ENCODE results near the gene PTCH2.
A peak's percentile ranks its signal among the peaks of the same experiment; 100 is the strongest.
"Not testable (repeated sequence)": the region's sequence is repeated elsewhere in the genome, so short reads cannot be mapped to it uniquely, and the experiment has no call there.

The PTCH2 gene

GRCh38 chr1:44819196-44819607, 23.9 kb downstream of the PTCH2 start:
- Mint-ChIP-seq H3K9me3 (no peaks in the 10 kb centered on the region), H3K4me3 (peak overlapping the region; percentile 87), H3K36me3 (ENCODE audit: low read depth) (peaks cover 17% of the 10 kb centered on the region), H3K4me1 (ENCODE audit: low read depth) (peaks cover 38% of the 10 kb centered on the region), H3K27ac (peak overlapping the region; percentile 99), H3K27me3 (ENCODE audit: low read depth) (no peaks in the 10 kb centered on the region)

DNA sequence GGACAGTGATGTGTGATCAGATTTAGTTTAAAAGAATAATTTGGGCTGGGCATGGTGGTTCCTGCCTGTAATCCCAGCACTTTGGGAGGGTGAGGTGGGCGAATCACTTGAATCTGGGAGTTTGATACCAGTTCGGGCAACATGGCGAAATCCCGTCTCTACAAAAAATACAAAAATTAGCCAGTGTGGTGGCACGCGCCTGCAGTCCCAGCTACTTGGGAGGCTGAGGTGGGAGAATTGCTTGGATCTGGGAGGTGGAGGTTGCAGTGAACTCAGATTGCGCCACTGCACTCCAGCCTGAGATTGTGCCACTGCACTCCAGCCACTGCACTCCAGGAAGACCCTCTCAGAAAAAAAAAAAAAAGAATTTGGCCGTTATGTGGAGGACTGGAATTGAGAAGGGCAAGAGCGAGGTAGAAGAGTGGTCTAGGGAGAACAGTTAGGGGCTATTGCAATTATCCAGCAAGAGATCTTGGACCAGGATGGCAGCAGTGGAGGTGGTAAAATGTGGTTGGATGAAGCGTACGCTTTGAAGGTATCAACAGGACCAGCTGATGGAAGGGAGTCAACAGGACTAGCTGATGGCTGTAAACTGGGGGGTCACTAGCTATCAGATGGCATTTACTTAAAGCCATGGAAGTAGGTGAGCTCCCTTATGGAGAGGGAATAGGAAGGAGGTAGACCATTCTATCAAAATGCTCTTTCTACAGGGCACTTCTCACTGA, 25.1 kb downstream of the PTCH2 start:
- Mint-ChIP-seq H3K4me3 (peak overlapping the region; percentile 78), H3K36me3 (ENCODE audit: low read depth) (peaks cover 17% of the 10 kb centered on the region), H3K27ac (peak overlapping the region; percentile 82), H3K9me3 (no peaks in the 10 kb centered on the region), H3K4me1 (ENCODE audit: low read depth) (peaks cover 44% of the 10 kb centered on the region), H3K27me3 (ENCODE audit: low read depth) (no peaks in the 10 kb centered on the region)

DNA sequence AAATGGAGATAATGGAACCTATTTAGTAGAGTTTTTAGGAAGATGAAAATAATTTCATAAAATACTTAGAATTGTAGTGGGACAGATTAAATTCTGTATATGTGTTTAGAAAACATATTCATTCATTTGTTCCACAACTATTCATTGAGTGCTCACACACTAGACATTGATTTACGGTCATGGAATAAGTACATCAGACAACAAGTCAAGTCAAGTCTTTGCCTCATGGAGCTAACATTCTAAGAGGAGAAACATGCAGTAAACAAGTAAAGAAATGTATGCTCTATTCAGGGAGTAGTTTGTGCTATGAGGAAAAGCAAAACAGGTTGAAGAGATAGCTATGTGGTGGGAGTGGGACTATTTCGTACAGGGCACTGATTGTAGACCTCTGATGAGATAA, 25.7 kb downstream of the PTCH2 start:
- H3K27ac Mint-ChIP-seq: peak overlapping the region; percentile 32
- peak overlapping the region; percentile 15 for H3K4me3 Mint-ChIP-seq
- no peaks in the 10 kb centered on the region for H3K27me3 Mint-ChIP-seq (ENCODE audit: low read depth)
- peaks cover 40% of the 10 kb centered on the region for H3K4me1 Mint-ChIP-seq (ENCODE audit: low read depth)
- peaks cover 17% of the 10 kb centered on the region for H3K36me3 Mint-ChIP-seq (ENCODE audit: low read depth)
- H3K9me3 Mint-ChIP-seq: no peaks in the 10 kb centered on the region

- not testable (repeated sequence) for H3K27ac Mint-ChIP-seq; H3K27me3 Mint-ChIP-seq (ENCODE audit: low read depth); H3K9me3 Mint-ChIP-seq
- H3K4me1 Mint-ChIP-seq (ENCODE audit: low read depth): peaks cover 46% of the 10 kb centered on the region
- H3K4me3 Mint-ChIP-seq: peak overlapping the region; percentile 72
- H3K36me3 Mint-ChIP-seq (ENCODE audit: low read depth): peaks cover 26% of the 10 kb centered on the region
These were observed 27.1 kb downstream of the PTCH2 start for GRCh38 chr1:44815926-44816325.

GRCh38 chr1:44812822-44813543, 30.1 kb downstream of the PTCH2 start:
- H3K27ac Mint-ChIP-seq: no peak overlapping the region
- H3K4me3 Mint-ChIP-seq: peak overlapping the region; percentile 91
- H3K9me3 Mint-ChIP-seq: no peaks in the 10 kb centered on the region
- H3K4me1 Mint-ChIP-seq (ENCODE audit: low read depth): peaks cover 57% of the 10 kb centered on the region
- H3K36me3 Mint-ChIP-seq (ENCODE audit: low read depth): peaks cover 35% of the 10 kb centered on the region
- H3K27me3 Mint-ChIP-seq (ENCODE audit: low read depth): no peaks in the 10 kb centered on the region

DNA sequence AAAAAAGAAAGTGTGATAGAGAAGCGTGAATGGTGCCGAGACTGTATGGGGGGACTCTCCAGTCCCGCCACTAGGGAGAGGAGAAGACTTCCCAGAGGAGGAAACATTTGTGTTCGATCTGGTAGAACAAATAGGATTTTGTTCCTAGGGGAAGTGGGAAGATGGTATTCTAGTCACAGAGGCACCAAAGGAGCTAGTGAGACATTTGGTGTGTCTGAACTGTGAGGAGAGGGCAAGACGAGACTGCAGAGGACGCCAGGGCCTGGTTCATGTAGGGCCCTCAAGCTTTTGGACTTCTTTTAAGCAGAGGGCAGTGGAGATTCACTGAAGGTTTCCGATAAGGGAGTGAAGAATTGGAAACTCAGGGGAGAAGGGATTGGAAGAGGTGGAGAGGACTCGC, 31.8 kb downstream of the PTCH2 start:
- Mint-ChIP-seq H3K9me3 (no peaks in the 10 kb centered on the region), H3K4me1 (ENCODE audit: low read depth) (peaks cover 65% of the 10 kb centered on the region), H3K4me3 (peak overlapping the region; percentile 38), H3K27ac (peak overlapping the region; percentile 99), H3K36me3 (ENCODE audit: low read depth) (peaks cover 41% of the 10 kb centered on the region), H3K27me3 (ENCODE audit: low read depth) (no peaks in the 10 kb centered on the region)

- H3K36me3 Mint-ChIP-seq (ENCODE audit: low read depth): peaks cover 42% of the 10 kb centered on the region
- H3K4me3 Mint-ChIP-seq; H3K27me3 Mint-ChIP-seq (ENCODE audit: low read depth); H3K9me3 Mint-ChIP-seq: not testable (repeated sequence)
- H3K4me1 Mint-ChIP-seq (ENCODE audit: low read depth): peaks cover 66% of the 10 kb centered on the region
- peak overlapping the region; percentile 99 for H3K27ac Mint-ChIP-seq
These were observed 32.3 kb downstream of the PTCH2 start for GRCh38 chr1:44810762-44811105.

GRCh38 chr1:44810101-44810761, 32.8 kb downstream of the PTCH2 start:
- peaks cover 67% of the 10 kb centered on the region for H3K4me1 Mint-ChIP-seq (ENCODE audit: low read depth)
- peak overlapping the region; percentile 99 for H3K27ac Mint-ChIP-seq
- no peak overlapping the region for H3K4me3 Mint-ChIP-seq
- peaks cover 41% of the 10 kb centered on the region for H3K36me3 Mint-ChIP-seq (ENCODE audit: low read depth)
- H3K9me3 Mint-ChIP-seq: no peaks in the 10 kb centered on the region
- H3K27me3 Mint-ChIP-seq (ENCODE audit: low read depth): no peaks in the 10 kb centered on the region

DNA sequence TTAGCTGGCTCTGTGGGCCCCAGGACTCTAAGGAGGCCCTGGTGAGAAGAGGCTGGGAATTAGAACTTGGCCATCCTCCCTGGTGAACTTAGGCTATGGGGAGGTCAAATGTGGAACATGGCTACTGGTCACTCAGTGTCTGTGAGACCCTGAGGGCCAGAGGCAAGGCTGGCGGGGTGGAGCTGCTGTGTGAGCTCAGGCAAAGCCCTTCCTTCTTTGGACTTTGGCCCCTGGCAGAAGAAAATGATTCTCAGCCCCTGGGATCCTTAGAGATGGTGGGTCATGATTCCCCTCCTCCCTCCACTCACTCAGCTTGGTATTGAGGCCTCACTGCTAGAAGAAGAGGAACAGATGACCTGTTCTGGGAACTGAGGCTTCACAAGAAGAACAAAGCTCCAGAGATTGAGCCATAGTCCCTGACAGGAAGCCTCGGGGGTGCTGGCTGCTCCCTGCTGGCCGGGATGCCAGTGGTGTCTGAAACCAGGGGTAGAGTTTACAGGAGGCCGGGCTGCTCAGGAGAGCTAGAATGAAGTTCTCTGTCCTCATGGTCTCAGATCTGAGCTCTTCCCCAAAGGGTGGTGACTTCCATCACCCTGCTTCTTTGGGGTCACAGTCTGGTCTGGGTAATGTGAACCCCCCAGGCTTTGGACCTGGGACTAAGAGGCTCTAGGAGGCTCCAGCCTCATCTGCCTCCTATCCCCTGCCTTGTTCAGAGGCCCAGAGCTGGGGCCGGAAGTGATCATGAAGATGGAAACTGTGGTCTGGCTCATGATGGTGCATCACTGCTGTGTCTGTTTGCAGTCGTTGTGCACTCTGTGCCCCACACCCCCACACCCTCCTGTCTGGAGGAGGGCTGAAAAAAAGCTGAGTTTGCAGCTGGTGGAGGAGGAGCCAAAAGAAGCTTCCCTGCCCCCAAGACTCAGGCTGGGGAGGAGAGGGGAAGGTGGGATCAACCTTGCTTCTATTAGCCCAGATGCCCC, 33.8 kb downstream of the PTCH2 start:
- Mint-ChIP-seq H3K9me3 (no peaks in the 10 kb centered on the region), H3K4me3 (peak overlapping the region; percentile 66), H3K27ac (peak overlapping the region; percentile 99), H3K36me3 (ENCODE audit: low read depth) (peaks cover 41% of the 10 kb centered on the region), H3K27me3 (ENCODE audit: low read depth) (no peaks in the 10 kb centered on the region), H3K4me1 (ENCODE audit: low read depth) (peaks cover 63% of the 10 kb centered on the region)

DNA sequence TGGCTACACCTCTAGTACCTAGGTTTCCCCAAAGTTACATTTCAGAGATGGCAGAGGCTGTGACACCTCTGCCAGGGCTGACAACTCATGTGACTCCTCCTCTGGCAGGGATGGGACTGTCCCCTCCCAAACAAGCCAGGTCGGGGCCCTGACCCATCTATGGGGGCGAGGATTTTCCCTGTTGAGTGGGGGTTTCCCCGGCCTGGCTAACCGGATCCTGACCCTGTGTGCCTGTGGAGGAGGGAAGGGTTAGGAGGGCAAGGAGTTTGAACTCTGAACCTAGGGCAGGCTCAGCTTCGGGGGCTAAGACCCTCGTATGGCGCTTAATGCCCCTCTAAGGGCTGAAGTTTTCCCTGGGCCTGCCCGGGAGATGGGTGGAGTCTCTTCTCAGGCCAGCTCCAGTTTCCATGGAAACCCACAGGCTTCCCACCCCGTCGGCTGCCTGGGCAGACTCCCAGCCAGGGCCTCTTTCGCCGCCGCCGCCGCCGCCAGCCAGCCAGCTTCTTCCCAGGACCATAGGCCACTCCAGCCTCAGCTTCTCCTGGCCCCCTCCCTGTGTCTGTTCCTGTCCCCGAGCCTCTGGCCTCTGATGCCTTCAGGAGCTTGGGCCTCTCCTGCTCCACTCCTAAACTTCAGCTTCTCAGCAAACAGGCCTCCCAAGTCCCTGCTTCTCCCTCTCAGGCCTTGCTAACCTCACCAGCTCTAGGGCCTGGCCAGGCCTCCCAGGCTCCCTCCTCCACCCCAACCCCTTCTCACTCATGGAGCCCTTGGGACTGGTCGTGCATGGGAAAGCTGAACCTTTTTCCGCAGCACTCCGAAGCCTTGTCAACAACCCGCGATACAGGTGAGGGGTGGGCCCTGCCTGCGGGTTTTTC, 34.8 kb downstream of the PTCH2 start, which contains the start of gene BTBD19:
BTBD19 (plus strand) TSS at position 461 of the 875 bp plus-strand sequence; CDS start at position 759, 298 bp downstream.
- Mint-ChIP-seq H3K4me1 (ENCODE audit: low read depth) (peaks cover 61% of the 10 kb centered on the region), H3K4me3 (peak within 1 kb of the TSS; percentile 79), H3K27ac (peak within 1 kb of the TSS; percentile 99), H3K27me3 (ENCODE audit: low read depth) (no peaks in the 10 kb centered on the region), H3K36me3 (ENCODE audit: low read depth) (peaks cover 49% of the 10 kb centered on the region), H3K9me3 (no peaks in the 10 kb centered on the region)

DNA sequence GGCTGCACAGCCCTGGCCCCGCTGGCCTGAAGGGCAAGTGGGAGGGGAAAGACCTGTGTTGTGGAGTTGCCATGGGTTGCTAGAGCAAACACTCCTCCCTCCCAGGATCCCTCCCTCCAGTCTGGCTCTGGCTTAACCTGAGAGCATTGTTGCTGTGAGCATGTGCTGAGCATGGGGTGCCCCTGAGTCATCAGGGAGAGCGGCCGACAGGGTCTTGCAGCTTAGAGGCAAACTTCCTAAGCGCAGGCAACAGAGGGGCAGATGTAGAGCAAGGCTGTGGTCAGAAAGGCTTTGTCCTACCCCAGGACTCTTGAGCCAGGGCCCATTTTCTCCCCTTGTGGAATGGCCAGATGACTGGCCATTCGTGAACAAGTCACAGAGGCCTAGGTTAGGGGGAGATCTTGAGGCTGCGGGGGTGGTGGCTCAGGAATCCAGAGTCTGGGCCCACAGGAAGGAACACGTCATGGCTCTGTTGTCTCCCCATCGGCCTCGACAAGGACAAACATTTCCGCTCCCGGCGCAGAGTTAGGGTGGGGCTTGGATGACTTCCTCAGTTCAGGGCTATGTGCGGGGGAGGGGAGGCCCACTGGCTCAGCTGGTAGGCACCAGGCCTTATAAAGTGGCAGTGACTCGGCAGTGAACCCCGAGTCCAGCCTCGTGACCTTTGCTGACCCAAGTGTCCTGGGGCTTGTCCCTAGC, 35.5 kb downstream of the PTCH2 start:
- peaks cover 67% of the 10 kb centered on the region for H3K4me1 Mint-ChIP-seq (ENCODE audit: low read depth)
- peak overlapping the region; percentile 99 for H3K27ac Mint-ChIP-seq
- H3K27me3 Mint-ChIP-seq (ENCODE audit: low read depth): no peaks in the 10 kb centered on the region
- peaks cover 56% of the 10 kb centered on the region for H3K36me3 Mint-ChIP-seq (ENCODE audit: low read depth)
- H3K9me3 Mint-ChIP-seq: no peaks in the 10 kb centered on the region
- H3K4me3 Mint-ChIP-seq: peak overlapping the region; percentile 79

DNA sequence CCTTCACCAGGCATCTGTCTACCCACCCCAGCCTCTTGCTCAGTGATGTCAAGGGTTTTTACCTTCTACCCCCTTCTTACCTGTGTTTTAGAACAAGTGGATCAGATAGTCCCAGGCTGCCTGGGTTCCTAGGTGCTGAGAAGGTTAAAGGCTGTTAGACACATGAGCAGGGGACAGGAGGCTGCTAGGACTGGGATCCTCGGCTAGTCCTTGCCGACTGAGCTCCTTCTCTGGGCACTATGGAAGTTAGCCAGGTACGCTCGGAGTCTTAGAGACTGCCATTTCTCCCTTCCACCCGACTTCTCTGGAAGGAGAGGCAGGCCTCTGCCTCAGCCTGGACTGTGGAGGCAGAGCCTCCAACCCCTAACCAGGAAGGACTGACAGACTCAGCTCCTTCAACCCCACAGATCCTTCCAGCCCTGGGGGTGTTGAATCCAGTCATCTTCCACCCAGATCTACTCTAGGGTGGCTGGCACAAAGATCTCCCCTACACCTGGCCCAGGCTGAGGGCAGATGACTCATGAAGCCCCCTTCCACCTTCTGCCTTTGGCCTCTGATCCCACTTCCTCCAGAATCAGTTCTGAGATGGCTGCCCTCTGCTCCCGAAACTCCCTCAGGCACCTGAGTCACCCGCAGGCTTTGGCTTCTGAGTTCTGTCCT, 36.2 kb downstream of the PTCH2 start, which contains the start of gene DYNLT4:
DYNLT4 (minus strand) TSS at position 648 of the 660 bp plus-strand sequence. CDS start 683 bp downstream, outside the sequence.
- peaks cover 57% of the 10 kb centered on the region for H3K36me3 Mint-ChIP-seq (ENCODE audit: low read depth)
- peak within 1 kb of the TSS; percentile 79 for H3K4me3 Mint-ChIP-seq
- peaks cover 67% of the 10 kb centered on the region for H3K4me1 Mint-ChIP-seq (ENCODE audit: low read depth)
- H3K27me3 Mint-ChIP-seq (ENCODE audit: low read depth): no peaks in the 10 kb centered on the region
- no peaks in the 10 kb centered on the region for H3K9me3 Mint-ChIP-seq
- H3K27ac Mint-ChIP-seq: peak within 1 kb of the TSS; percentile 99
